AG09319 (cell line): ENCODE results near the gene ELAVL1.

Source experiments
- DNase-seq: peaks from one replicate; pipeline ENCODE4 v3.0.0-alpha.2; 2010; ENCODE audit warnings: low read depth; ENCODE audit errors: extremely low read depth
- TF ChIP-seq, protein P1 (sequence below): IDR thresholded peaks from 2 replicates; pipeline ENCODE4 v1.5.1; 2011; ENCODE audit warnings: low read depth, mild to moderate bottlenecking, inconsistent platforms, low read length, moderate library complexity

Gene ELAVL1

DNA sequence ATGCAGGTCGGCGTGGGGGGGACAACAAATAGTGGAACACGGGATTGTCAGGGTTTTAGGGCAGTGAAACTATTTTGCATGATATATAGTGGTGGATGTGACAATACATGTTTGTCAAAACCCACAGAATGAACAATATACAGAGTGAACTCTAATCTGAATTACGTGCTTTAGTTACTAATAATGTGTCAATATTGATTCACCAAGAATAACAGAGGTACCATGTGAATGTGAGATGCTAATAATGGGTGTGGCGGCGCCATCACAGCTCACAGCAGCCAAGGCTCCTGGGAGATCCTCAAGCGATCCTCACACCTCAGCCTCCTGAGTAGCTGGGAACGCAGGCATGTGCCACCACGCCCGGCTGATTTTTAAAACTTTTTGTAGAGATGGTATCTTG is 12.9 kb downstream of the ELAVL1 start:
- TF ChIP-seq, protein P1, sequence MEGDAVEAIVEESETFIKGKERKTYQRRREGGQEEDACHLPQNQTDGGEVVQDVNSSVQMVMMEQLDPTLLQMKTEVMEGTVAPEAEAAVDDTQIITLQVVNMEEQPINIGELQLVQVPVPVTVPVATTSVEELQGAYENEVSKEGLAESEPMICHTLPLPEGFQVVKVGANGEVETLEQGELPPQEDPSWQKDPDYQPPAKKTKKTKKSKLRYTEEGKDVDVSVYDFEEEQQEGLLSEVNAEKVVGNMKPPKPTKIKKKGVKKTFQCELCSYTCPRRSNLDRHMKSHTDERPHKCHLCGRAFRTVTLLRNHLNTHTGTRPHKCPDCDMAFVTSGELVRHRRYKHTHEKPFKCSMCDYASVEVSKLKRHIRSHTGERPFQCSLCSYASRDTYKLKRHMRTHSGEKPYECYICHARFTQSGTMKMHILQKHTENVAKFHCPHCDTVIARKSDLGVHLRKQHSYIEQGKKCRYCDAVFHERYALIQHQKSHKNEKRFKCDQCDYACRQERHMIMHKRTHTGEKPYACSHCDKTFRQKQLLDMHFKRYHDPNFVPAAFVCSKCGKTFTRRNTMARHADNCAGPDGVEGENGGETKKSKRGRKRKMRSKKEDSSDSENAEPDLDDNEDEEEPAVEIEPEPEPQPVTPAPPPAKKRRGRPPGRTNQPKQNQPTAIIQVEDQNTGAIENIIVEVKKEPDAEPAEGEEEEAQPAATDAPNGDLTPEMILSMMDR = no peak
- no peak for DNase-seq

DNA sequence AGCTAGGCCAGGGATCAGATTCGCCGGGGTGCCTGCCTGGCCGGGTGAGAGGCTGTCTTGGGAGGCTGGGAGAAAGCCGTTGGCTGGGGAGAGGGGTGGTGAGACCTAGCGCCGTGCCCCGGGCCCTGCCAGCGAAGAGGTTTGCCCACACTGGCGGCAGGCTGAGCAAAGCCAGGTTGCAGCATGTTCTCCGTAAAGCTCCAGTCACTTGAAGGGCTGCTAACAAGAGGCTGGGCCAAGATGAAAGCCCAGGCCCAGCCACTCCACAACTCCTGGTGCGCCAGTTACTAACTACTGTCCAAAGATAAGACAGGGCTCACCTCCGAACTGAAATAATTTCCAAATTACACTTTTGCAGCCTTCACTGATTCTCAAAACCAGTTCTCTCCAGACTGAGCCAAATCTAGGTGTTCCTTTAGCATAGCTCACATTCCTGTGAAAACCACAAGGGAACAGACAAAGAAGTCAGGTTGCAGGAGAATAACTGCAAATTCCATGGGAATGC is 16.3 kb downstream of the ELAVL1 start:
- TF ChIP-seq, protein P1 = no peak
- DNase-seq = no peak

DNA sequence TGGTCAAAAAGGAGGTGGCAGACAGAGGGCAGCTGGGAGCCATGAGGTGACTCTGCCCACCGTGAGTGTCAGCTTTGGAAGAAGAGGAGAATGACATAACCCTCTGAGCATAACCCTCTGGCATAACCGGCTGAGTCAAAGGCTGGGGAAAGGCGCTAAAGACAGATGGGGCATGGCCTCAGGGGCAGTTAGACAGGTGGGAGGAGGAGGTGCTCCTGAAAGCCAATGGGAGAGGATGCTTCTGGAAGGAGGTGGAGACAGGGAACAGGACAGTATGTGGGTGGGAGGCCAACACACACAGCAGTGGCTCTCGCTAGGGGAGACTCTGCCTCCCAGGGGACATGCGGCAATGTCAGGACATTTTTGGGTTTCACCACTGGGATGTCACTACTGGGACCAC is 17.1 kb downstream of the ELAVL1 start:
- TF ChIP-seq, protein P1 = no peak
- DNase-seq = no peak

DNA sequence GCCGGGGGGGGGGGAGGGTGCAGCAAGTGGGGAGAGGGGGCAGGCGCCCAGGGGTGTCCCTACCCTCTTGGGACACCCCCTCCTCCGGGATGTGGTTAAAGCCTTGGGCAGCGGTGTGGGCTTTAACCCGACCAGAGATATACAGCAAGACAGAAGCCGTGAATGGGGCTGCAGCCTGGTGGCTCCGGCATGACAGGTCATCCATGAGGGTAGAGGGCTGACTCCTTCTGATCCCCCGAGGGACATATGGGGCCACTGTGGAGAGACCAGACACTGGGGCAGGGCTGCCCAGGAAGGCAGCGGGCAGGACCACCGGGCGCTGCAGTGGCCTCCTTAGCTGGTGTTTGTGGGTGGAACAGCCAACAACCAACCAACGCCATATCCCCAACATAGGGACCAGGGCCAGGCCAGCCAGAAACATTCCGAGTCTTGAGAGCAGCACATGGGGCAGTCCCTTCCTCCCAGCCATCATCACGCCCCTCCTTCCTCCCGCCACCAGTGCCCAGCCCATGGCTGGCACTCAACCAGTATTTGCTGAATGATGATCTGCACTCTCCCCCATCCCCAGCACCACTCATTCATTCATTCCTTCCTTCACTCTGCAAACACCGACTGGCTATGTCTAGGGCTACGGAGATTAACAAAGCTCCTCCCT is 18.2 kb downstream of the ELAVL1 start:
- no peak for DNase-seq
- TF ChIP-seq, protein P1 = no peak

DNA sequence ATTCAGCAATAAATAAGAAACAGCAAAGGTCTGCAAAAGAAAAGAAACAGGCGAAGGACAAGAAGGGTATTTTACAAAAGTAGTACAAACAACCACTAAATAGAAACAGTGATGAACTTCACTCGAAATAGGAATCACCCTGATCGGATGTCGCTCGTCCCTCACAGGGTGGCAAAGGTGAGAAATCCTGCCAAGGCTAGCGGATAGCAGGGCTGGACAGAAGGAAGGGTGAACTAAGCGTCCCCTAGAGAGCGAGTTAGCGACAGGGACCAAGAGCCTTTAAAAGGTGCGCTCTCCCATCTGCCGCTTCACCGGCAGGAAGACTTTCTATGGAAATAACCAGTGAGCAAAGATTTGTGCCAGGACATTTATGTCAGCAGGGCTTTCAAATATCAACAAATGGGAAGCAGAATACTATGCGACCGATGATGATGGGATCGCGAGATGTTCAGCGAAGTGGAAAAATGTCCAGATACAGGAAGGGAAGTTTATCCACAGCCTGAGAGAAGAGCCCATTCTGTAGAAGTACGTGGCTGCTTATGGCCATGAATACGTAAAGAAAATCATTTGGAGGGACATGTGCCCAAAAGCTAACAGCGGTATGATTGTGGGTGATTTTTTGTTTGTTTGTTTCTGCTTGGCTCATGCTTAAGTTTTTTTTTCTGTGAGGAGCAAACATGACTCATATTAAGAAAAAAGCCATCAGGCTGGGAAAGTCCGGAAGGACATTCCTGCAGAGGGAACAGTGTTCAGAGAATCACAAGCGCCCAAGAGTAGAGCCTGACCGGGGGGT is 18.9 kb downstream of the ELAVL1 start:
- TF ChIP-seq, protein P1 = no peak
- DNase-seq = no peak

DNA sequence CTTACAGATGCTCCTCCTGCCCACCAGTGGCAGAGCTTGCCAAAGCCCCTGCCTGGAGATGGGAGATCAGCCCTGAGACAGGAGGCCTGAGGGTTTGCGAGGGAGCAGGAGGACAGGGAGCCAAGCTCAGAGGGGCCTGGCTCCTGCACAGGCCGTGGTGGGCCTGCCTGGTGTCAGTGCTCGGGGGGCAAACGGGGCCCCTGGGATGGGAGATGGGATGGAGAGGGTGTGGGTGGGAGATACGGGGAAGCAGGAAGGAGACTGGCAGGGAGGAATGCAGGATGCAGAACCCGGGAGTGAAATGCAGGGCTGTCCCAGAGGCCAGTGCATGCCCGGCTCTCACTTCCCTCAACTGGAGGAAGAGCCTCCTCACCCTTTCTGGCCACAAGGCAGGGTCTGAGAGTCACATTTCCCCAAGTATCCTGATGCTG is 19.9 kb downstream of the ELAVL1 start:
- DNase-seq = no peak
- TF ChIP-seq, protein P1 = no peak

DNA sequence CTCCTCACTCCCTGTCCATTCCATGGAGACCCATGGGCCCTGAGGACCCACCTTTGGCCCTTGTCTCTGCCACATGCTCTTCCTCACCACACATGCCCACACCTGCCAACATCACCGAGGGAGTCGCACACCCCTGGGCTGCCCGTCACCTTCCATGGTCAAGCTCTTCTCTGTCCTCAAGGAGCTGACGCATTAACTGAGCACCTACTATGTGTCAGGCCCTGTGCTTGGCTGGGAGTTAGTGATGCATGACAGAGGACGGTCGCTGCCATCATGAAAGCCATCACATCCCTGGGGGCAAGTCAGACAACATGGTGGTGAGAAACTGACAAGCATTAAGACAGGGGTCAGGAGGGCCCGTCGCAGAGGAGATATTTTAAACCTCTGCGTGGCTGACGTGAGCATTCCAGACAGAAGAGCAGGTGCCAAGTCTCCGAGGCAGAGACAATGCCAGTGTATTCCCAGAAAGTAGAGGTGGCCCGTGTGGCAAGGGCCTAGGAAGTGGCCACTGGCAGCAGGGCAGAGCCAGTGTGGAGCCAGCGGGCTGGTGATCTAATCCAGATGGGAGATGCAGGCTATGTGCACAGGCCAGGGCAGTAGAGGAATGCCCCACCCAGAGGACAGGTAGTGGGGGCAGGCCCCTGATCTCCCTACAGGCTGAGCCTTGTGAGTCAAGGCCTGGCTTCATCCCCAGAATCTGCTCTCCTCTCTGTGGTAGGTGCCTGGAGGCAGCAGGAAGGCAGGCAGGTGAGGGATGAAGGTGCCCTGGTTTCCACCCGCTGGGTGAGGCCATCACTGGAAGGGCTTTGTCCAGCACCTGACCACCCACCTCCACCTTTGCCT is 21.2 kb downstream of the ELAVL1 start:
- no peak for DNase-seq
- TF ChIP-seq, protein P1 = no peak
